Caco-2 (cell line): ENCODE results near the gene RANBP17. TPM values are rescaled to one million over a fixed set of nuclear protein-coding genes. Genes with fewer than 3 reads are reported as not detected.

Source experiments
- BruUV-seq: library from RNA; stranded (reverse); fragments of 400-500 nt; replicated peaks from 2 replicates; lab custom pipeline; 2021; lab: Mats Ljungman, UMichigan
- CTCF ChIA-PET: fragments of 300-600 bp; sonication (Branson Sonifier 250); formaldehyde crosslinking; loops from one replicate; lab custom pipeline; 2022; ENCODE audit warnings: antibody characterized with exemption; lab: Charles Lee
- POLR2A ChIA-PET: fragments of 300-600 bp; sonication (Branson Sonifier 250); formaldehyde crosslinking; loops from one replicate; lab custom pipeline; 2022; ENCODE audit warnings: antibody characterized with exemption; lab: Charles Lee
- DNase-seq, 2 experiments: peaks; one replicate each; pipeline versions ENCODE4 v3.0.0 to v3.0.0-alpha.2; 2020 to 2022
- H3K27me3 ChIP-seq: replicated peaks from 2 replicates; pipeline ENCODE4 v1.6.0; 2011; ENCODE audit warnings: low read length; ENCODE audit not compliant: control insufficient read depth, insufficient read depth
- H3K36me3 ChIP-seq: 2 replicates; pipeline ENCODE4 v1.5.1; 2011; ENCODE audit warnings: low read length; ENCODE audit not compliant: control insufficient read depth, insufficient read depth
- H3K4me1 ChIP-seq: fragments of 250-450 bp; sonication (Bioruptor Pico); 2 replicates; pipeline ENCODE4 v1.5.1; 2020; ENCODE audit warnings: mild to moderate bottlenecking
- H3K4me3 ChIP-seq: 2 replicates; pipeline ENCODE4 v1.5.1; 2011; ENCODE audit warnings: low read depth, mild to moderate bottlenecking, control low read depth, low read length
- H3K9me3 ChIP-seq: fragments of 250-450 bp; sonication (Bioruptor Pico); 2 replicates; pipeline ENCODE4 v1.5.1; 2020; ENCODE audit warnings: mild to moderate bottlenecking, moderate library complexity
- H3K27ac Mint-ChIP-seq: one replicate; pipeline ENCODE4 v1.8.0; 2022; ENCODE audit warnings: mixed read lengths; ENCODE audit not compliant: unreplicated experiment
- H3K27me3 Mint-ChIP-seq: one replicate; pipeline ENCODE4 v1.8.0; 2022; ENCODE audit warnings: mixed read lengths; ENCODE audit not compliant: insufficient read depth, unreplicated experiment
- H3K36me3 Mint-ChIP-seq: one replicate; pipeline ENCODE4 v1.8.0; 2022; ENCODE audit warnings: mild to moderate bottlenecking, mixed read lengths; ENCODE audit not compliant: insufficient read depth, unreplicated experiment
- H3K4me1 Mint-ChIP-seq: one replicate; pipeline ENCODE4 v1.8.0; 2022; ENCODE audit warnings: low read depth, mixed read lengths; ENCODE audit not compliant: unreplicated experiment
- H3K4me3 Mint-ChIP-seq: one replicate; pipeline ENCODE4 v1.8.0; 2022; ENCODE audit warnings: mild to moderate bottlenecking, moderate library complexity, mixed read lengths; ENCODE audit not compliant: unreplicated experiment
- H3K9me3 Mint-ChIP-seq: one replicate; pipeline ENCODE4 v1.8.0; 2022; ENCODE audit warnings: mixed read lengths; ENCODE audit not compliant: unreplicated experiment
- intact Hi-C: fragments of 100-400 bp; cut with micrococcal nuclease; formaldehyde crosslinking; loops from one replicate; pipeline ENCODE4 v1.10.0; 2022; ENCODE audit not compliant: unreplicated experiment
- total RNA-seq: library from RNA; stranded (reverse); gene quantifications from 2 replicates; pipeline ENCODE4 v1.2.3, GENCODE V29; 2022
- TF ChIP-seq, protein P1 (sequence below), 2 experiments: fragments of 200-600 bp in 1 of 2; IDR thresholded peaks; 1 replicate in 1 of 2; 2 replicates in 1 of 2; pipeline versions ENCODE4 v1.5.1 to v1.8.0; 2011 to 2022; ENCODE audit warnings: antibody characterized with exemption in 1 of 2, control low read depth in 1 of 2, inconsistent platforms in 1 of 2, low read depth in 1 of 2, low read length in 1 of 2, mild to moderate bottlenecking in 1 of 2, moderate library complexity in 1 of 2; ENCODE audit not compliant: insufficient read depth in 1 of 2, severe bottlenecking in 1 of 2, unreplicated experiment in 1 of 2

Gene RANBP17
- total RNA-seq, 1 experiment from 2014 or later: 28.2 TPM

DNA sequence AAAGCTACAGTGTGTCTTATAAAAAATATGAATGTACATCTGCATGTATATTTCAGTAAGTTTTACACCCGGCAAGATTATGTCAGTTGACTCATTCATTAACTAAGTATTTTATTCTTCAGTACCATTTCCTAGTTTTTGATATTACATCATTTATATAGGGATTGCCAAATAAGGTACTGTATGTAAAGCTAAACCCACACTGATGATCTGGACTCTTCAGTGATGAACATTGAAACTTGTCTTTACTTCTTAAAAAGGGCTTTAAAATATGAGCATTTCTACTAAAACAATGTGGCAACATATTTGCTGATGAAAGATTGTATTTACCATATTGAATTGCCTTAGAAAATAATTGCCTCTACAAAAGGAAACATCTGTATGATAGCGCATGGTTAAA, 295.5 kb downstream of the RANBP17 start:
- BruUV-seq: no TSS peak
- no peak for DNase-seq
- Mint-ChIP-seq H3K36me3 (no peaks in the 10 kb centered on the region), H3K27me3 (no peaks in the 10 kb centered on the region), H3K4me3 (no peak overlapping the region), H3K4me1 (no peaks in the 10 kb centered on the region), H3K9me3 (no peaks in the 10 kb centered on the region), H3K27ac (no peak overlapping the region)
- intact Hi-C loops: no loop called here
- ChIA-PET CTCF (no interaction called here), POLR2A (no interaction called here)
- Histone ChIP-seq H3K4me3 (no peak overlapping the region), H3K4me1 (no peaks in the 10 kb centered on the region), H3K27me3 (no peaks in the 10 kb centered on the region), H3K36me3 (no peaks in the 10 kb centered on the region), H3K9me3 (no peaks in the 10 kb centered on the region)
- TF ChIP-seq, protein P1, sequence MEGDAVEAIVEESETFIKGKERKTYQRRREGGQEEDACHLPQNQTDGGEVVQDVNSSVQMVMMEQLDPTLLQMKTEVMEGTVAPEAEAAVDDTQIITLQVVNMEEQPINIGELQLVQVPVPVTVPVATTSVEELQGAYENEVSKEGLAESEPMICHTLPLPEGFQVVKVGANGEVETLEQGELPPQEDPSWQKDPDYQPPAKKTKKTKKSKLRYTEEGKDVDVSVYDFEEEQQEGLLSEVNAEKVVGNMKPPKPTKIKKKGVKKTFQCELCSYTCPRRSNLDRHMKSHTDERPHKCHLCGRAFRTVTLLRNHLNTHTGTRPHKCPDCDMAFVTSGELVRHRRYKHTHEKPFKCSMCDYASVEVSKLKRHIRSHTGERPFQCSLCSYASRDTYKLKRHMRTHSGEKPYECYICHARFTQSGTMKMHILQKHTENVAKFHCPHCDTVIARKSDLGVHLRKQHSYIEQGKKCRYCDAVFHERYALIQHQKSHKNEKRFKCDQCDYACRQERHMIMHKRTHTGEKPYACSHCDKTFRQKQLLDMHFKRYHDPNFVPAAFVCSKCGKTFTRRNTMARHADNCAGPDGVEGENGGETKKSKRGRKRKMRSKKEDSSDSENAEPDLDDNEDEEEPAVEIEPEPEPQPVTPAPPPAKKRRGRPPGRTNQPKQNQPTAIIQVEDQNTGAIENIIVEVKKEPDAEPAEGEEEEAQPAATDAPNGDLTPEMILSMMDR (IDR thresholded peaks at IDR 0.05; ENCODE audit: insufficient read depth in 1 of 2, low read depth in 1 of 2, low read length in 1 of 2, severe bottlenecking in 1 of 2, unreplicated experiment in 1 of 2): no peak

DNA sequence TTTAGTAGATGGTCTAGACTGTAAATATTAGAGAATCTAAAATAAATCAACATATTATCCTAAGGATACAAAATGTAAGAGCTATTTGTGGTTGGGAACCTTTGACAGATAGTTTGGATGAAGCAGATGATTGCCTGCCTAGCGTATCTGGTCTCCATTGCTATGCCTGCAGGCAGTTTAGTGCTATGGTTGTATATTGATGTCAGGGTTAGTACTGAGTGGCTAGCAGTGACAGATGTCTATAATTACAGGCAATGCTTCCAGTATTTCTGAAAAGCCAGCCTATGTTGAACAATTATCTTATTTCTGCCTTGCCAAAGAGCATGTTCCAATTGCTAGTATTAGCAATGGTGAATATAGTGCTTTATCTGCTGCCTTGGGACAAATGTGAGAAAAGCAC, 296.0 kb downstream of the RANBP17 start:
- Histone ChIP-seq H3K4me3 (no peak overlapping the region), H3K9me3 (no peaks in the 10 kb centered on the region), H3K4me1 (no peaks in the 10 kb centered on the region), H3K36me3 (no peaks in the 10 kb centered on the region), H3K27me3 (no peaks in the 10 kb centered on the region)
- Mint-ChIP-seq H3K36me3 (no peaks in the 10 kb centered on the region), H3K27me3 (no peaks in the 10 kb centered on the region), H3K27ac (no peak overlapping the region), H3K9me3 (no peaks in the 10 kb centered on the region), H3K4me1 (no peaks in the 10 kb centered on the region), H3K4me3 (no peak overlapping the region)
- BruUV-seq: no TSS peak
- intact Hi-C loops: no loop called here
- TF ChIP-seq, protein P1 (IDR thresholded peaks at IDR 0.05; ENCODE audit: insufficient read depth in 1 of 2, low read depth in 1 of 2, low read length in 1 of 2, severe bottlenecking in 1 of 2, unreplicated experiment in 1 of 2): no peak
- DNase-seq: no peak
- CTCF ChIA-PET: no interaction called here
- POLR2A ChIA-PET: no interaction called here

DNA sequence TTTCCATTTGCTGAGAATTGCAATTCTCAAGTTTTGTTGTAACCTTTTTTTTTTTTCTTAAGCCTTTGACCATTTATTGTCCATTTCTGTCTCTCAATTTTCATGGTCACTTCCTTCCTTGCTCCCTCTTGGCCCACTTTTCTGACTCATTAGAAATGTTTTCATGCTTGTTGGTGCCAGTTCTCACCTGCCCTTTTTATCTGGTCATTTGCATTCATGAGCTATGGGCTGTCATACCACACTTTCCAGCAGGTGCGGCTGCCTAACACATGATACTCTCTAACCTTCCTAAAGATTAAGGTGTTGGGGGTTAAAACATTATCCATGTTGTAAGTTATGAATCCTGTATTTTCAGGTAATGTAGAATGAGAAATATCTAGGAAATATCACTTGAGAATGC, 296.8 kb downstream of the RANBP17 start:
- Histone ChIP-seq H3K27me3 (no peaks in the 10 kb centered on the region), H3K36me3 (no peaks in the 10 kb centered on the region), H3K4me3 (no peak overlapping the region), H3K9me3 (no peaks in the 10 kb centered on the region), H3K4me1 (no peaks in the 10 kb centered on the region)
- no TSS peak for BruUV-seq
- no peaks in the 10 kb centered on the region for H3K36me3 Mint-ChIP-seq
- H3K4me1 Mint-ChIP-seq: no peaks in the 10 kb centered on the region
- no peak overlapping the region for H3K4me3 Mint-ChIP-seq
- no peaks in the 10 kb centered on the region for H3K9me3 Mint-ChIP-seq
- ChIA-PET POLR2A (no interaction called here), CTCF (no interaction called here)
- TF ChIP-seq, protein P1 (IDR thresholded peaks at IDR 0.05; ENCODE audit: insufficient read depth in 1 of 2, low read depth in 1 of 2, low read length in 1 of 2, severe bottlenecking in 1 of 2, unreplicated experiment in 1 of 2): no peak
- no peaks in the 10 kb centered on the region for H3K27me3 Mint-ChIP-seq
- DNase-seq: no peak
- intact Hi-C loops: no loop called here
- no peak overlapping the region for H3K27ac Mint-ChIP-seq
